Measurements from ENCODE around the gene GLCE. TPM values are rescaled to one million over a fixed set of nuclear protein-coding genes. Genes with fewer than 3 reads are reported as not detected.

Gene GLCE
- total and polyA plus RNA-seq, 9 of the 15 experiments (the other 6 are each of a cell fraction or from before 2014, with no cell fraction given), result 4.6 to 12.3 (median 10.6) TPM

- TF ChIP-seq GTF3C2 (IDR thresholded peaks at IDR 0.05; ENCODE audit: borderline replicate concordance, extremely low read depth, insufficient read length) (no peak), HEY1 (CRISPR knock-in tag; IDR thresholded peaks at IDR 0.05; ENCODE audit: borderline replicate concordance) (no peak), NONO (IDR thresholded peaks at IDR 0.05; ENCODE audit: low read depth in 2 of 2, low read length in 1 of 2) (no peak), FOXK2 (conservative IDR thresholded peaks at IDR 0.05 in 1 of 2, IDR thresholded peaks at IDR 0.05 in 1 of 2; ENCODE audit: low read depth in 2 of 2) (no peak), LEF1 (IDR thresholded peaks at IDR 0.05) (no peak), EGR1 (conservative IDR thresholded peaks at IDR 0.05) (no peak), SNIP1 (IDR thresholded peaks at IDR 0.05; ENCODE audit: low read depth) (no peak), FUS (optimal IDR thresholded peaks at IDR 0.05; ENCODE audit: low read depth, low read length) (no peak), SMARCB1 (IDR thresholded peaks at IDR 0.05; ENCODE audit: insufficient read length, low read depth) (no peak), SP2 (IDR thresholded peaks at IDR 0.05; ENCODE audit: extremely low read depth, low read depth, low read length, poor library complexity, severe bottlenecking) (peak; percentile 68), EZH2 (IDR thresholded peaks at IDR 0.05; ENCODE audit: borderline replicate concordance, low read depth, low read length) (no peak), RB1 (IDR thresholded peaks at IDR 0.05; ENCODE audit: low read depth) (peak; percentile 63; the same call in 1 of the 2 replicates), ZNF395 (CRISPR knock-in tag; IDR thresholded peaks at IDR 0.05) (no peak), ESRRB (CRISPR knock-in tag; IDR thresholded peaks at IDR 0.05; ENCODE audit: borderline replicate concordance) (no peak), CGGBP1 (CRISPR knock-in tag; IDR thresholded peaks at IDR 0.05) (no peak), ZNF354B (CRISPR knock-in tag; IDR thresholded peaks at IDR 0.05) (no peak), PKNOX1 (IDR thresholded peaks at IDR 0.05) (peak; percentile 99), CHD4 (IDR thresholded peaks at IDR 0.05; ENCODE audit: insufficient read depth, insufficient replicate concordance, low read depth, low read length, poor library complexity, severe bottlenecking) (no peak), CREB5 (CRISPR knock-in tag; IDR thresholded peaks at IDR 0.05) (no peak), SMARCA5 (IDR thresholded peaks at IDR 0.05) (no peak), CBX5 (IDR thresholded peaks at IDR 0.05; ENCODE audit: borderline replicate concordance, low read depth) (no peak)
Measured at GRCh38 chr15:69160141-69160993, at the start of gene GLCE (continued).
